SJSA1 (cell line): Measurements from ENCODE around the gene NRG2. TPM values are rescaled to one million over a fixed set of nuclear protein-coding genes. Genes with fewer than 3 reads are reported as not detected.

Experiments used
- DNase-seq, 2 experiments: peaks; one replicate each; pipeline ENCODE4 v3.0.0-alpha.2; 2015 to 2020; ENCODE audit warnings: low spot score in 2 of 2, low read depth in 1 of 2
- H3K27ac ChIP-seq: fragments of 250-450 bp; sonication (Bioruptor Pico); 2 replicates; pipeline ENCODE4 v1.5.1; 2020; ENCODE audit warnings: mild to moderate bottlenecking, moderate library complexity
- H3K27me3 ChIP-seq: fragments of 250-450 bp; sonication (Bioruptor Pico); replicated peaks from 2 replicates; pipeline ENCODE4 v1.5.1; 2020; ENCODE audit warnings: mild to moderate bottlenecking, moderate library complexity
- H3K36me3 ChIP-seq: fragments of 250-450 bp; sonication (Bioruptor Pico); 2 replicates; pipeline ENCODE4 v1.5.1; 2020; ENCODE audit warnings: mild to moderate bottlenecking
- H3K4me1 ChIP-seq: fragments of 250-450 bp; sonication (Bioruptor Pico); replicated peaks from 2 replicates; pipeline ENCODE4 v1.6.1; 2021; ENCODE audit warnings: mild to moderate bottlenecking
- H3K4me3 ChIP-seq: fragments of 250-450 bp; sonication (Bioruptor Pico); 2 replicates; pipeline ENCODE4 v1.5.1; 2020; ENCODE audit warnings: mild to moderate bottlenecking
- H3K9me3 ChIP-seq: fragments of 250-450 bp; sonication (Bioruptor Pico); replicated peaks from 2 replicates; pipeline ENCODE4 v1.5.1; 2020; ENCODE audit warnings: mild to moderate bottlenecking
- total RNA-seq: library from RNA; depleted of rRNA; stranded (reverse); fragments of >200 nt; shearing (Covaris generic); gene quantifications from 2 replicates; pipeline ENCODE4 v1.2.3, GENCODE V29; 2014; rRNA removed

The NRG2 gene
- not detected in 2 replicates for total RNA-seq

DNA sequence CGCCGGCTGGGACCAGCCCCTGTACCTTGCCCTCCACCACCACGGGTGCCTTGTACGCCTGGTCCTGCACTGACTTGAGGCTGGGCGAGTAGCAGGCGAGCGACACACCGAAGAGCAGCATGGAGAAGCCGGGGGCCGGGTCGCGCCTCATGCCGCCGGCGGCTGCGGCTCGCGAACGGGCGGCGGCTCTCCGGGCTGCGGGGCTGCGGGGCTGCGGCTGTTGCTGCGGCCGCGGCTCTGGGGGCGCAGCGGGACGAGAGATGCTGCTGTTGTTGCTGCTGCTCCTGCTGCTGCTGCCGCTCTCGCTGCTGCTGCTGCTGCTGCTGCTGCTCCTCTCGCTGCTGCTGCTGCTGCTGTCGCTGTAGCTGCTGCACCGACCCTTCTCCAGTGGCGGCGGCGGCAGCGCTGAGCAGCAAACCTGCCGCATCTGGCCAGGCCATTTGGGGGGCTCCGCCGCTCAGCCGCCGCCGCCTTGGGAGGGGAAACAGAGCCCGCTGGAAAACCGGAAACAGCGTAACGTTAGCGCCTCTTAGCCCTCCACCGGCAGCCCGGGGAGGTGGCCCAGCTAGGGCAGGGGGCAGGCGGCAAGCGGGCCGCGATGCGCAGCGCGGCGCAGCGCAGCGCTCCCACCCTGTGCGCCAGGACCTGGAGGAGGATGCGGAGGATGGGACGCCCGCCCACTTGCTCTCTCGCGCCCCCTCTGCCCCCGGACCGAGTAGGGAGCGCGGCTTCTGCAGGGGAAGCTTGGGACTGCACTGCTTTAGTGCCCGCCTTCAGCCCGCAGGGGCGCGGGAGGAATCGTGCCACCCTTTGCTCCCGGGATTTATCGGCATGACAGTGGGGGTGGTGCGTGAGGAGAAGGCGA lies at the start of gene NRG2:
TSS of gene NRG2 (minus strand) at position 657 of the 865 bp plus-strand sequence.
- Histone ChIP-seq H3K9me3 (peaks cover 2% of the 10 kb centered on the region; the same call in 1 of the 2 replicates), H3K36me3 (no peaks in the 10 kb centered on the region), H3K4me1 (peaks cover 27% of the 10 kb centered on the region), H3K27me3 (peaks cover 76% of the 10 kb centered on the region), H3K4me3 (peak within 1 kb of the TSS; percentile 40), H3K27ac (no peak within 1 kb of the TSS)
- peak; percentile 70 to 77 for DNase-seq

DNA sequence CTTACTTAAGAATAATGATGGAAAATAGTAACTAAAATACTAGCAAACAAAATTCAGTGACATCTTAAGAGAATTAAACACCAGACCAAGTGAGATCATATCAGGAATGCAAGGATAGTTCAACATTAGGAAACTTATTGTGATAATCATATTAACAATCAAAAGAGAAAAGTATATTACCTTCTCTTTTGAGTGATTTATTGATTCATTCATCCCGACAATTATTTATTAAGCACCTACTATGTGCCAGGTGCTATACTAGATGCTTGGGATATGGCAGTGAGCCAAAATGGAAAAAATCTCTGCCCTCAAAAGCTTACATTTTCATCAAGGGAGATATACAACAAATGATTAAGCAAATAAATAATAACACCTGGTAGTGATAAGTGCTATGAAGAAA lies 47.2 kb upstream of the NRG2 start:
- Histone ChIP-seq H3K27ac (no peak overlapping the region), H3K9me3 (peaks cover 21% of the 10 kb centered on the region), H3K4me1 (no peaks in the 10 kb centered on the region), H3K27me3 (peaks cover 43% of the 10 kb centered on the region), H3K4me3 (no peak overlapping the region), H3K36me3 (no peaks in the 10 kb centered on the region)
- no peak for DNase-seq

DNA sequence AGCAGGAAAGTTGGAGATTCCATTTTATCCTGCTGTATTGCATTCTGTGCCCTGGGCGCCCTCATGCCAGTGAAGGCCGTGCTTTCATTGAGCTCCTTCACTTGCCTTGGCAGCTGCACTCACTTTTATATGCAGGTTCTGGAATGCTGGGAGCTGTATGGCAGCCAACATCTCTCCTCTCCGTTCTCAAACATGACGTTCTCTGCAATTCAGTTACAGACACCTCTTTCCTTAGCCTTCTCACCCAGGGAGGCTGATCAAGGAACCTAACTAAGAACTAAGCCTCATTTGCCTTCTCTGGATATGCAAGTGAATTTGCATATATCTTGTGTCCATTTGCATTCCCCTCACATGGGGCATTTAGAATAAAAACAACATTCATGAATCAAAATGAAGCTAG lies 41.4 kb upstream of the NRG2 start:
- Histone ChIP-seq H3K4me3 (no peak overlapping the region), H3K27ac (no peak overlapping the region), H3K27me3 (peaks cover 48% of the 10 kb centered on the region), H3K36me3 (no peaks in the 10 kb centered on the region), H3K9me3 (peaks cover 2% of the 10 kb centered on the region), H3K4me1 (no peaks in the 10 kb centered on the region)
- DNase-seq, result no peak

DNA sequence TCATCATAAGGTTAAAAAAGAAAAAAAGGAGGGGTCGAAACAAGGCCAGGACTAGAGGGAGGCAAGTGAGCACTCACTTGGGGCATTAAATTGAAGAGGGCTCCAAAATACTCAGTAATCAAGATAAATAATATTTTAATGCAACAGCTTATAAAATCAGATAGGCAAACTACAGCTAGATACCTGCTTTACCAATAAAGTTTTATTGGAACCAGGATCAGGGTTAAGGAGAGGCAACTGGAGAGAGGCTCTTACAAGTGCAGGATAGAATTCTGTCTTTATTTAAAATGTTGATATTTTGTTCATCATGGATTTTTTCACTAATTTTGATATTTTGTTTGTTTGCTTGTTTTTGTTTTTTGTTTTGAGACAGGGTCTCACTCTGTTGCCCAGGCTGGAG lies 40.6 kb upstream of the NRG2 start:
- no peaks in the 10 kb centered on the region for H3K36me3 ChIP-seq
- H3K27me3 ChIP-seq, result peaks cover 43% of the 10 kb centered on the region
- H3K27ac ChIP-seq, result no peak overlapping the region
- H3K4me3 ChIP-seq, result no peak overlapping the region
- no peaks in the 10 kb centered on the region for H3K9me3 ChIP-seq
- no peaks in the 10 kb centered on the region for H3K4me1 ChIP-seq
- DNase-seq, result no peak

DNA sequence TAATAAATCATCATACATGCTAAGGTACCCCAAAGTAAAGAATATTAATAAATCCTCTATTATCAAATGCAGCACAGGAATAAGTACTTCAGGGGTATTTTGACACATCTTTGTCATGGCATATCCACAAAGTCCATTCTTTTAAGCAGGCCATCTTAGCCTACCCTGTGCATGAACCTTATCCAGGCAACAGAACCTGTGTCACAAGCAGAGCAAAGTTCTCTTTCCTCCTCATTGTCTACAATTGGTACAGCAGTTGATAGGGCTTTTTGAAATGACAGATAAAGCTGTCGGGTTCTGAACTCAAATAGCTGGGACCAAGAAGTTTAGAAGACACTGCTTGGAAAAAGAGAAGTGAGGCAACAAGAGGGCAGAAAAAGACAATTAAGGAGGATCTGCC lies 40.0 kb upstream of the NRG2 start:
- no peaks in the 10 kb centered on the region for H3K4me1 ChIP-seq
- H3K27ac ChIP-seq, result no peak overlapping the region
- H3K9me3 ChIP-seq, result no peaks in the 10 kb centered on the region
- H3K27me3 ChIP-seq, result peaks cover 43% of the 10 kb centered on the region
- H3K4me3 ChIP-seq, result no peak overlapping the region
- no peaks in the 10 kb centered on the region for H3K36me3 ChIP-seq
- DNase-seq, result no peak

DNA sequence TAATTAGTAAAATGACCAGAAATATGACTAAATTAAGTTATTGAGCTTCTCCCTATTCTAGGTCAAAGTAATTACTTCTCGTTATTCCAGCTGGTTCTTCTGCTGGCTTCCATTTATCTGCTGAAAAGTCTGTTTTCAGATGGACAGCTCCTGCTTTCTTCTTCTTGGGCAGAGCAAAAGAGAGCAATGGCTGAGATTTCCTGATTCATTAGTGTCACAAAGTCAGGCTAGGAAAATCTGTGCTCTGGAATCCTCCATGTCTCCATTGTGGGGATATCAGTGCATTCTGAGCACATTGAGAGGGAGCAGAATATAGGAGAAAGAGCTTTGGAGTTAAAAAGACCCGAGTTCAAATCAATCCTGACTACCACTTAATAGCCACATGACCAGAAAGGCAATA lies 33.7 kb upstream of the NRG2 start:
- no peaks in the 10 kb centered on the region for H3K4me1 ChIP-seq
- no peak for DNase-seq
- H3K27ac ChIP-seq, result no peak overlapping the region
- peaks cover 15% of the 10 kb centered on the region for H3K27me3 ChIP-seq
- H3K36me3 ChIP-seq, result no peaks in the 10 kb centered on the region
- no peak overlapping the region for H3K4me3 ChIP-seq
- H3K9me3 ChIP-seq, result no peaks in the 10 kb centered on the region

DNA sequence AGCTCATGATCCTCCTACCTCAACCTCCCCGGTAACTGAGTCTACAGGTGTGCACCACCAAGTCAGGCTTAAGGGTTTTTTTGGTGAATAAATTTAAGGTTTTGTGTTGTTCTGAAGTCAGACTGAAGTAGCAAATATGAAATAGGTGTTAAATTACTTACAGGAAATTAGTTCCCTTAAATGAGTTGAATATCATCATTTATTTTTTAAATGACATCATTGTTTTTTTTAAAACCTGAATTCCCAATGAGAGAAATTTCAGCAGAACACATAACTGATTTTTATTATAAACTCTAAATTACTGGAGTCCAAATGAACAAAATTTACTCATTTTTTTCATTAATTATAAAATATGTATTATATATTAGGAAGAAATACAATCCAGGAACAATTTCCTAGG lies 33.0 kb upstream of the NRG2 start:
- Histone ChIP-seq H3K9me3 (no peaks in the 10 kb centered on the region), H3K4me3 (no peak overlapping the region), H3K27me3 (peaks cover 13% of the 10 kb centered on the region), H3K4me1 (no peaks in the 10 kb centered on the region), H3K36me3 (no peaks in the 10 kb centered on the region), H3K27ac (no peak overlapping the region)
- no peak for DNase-seq

DNA sequence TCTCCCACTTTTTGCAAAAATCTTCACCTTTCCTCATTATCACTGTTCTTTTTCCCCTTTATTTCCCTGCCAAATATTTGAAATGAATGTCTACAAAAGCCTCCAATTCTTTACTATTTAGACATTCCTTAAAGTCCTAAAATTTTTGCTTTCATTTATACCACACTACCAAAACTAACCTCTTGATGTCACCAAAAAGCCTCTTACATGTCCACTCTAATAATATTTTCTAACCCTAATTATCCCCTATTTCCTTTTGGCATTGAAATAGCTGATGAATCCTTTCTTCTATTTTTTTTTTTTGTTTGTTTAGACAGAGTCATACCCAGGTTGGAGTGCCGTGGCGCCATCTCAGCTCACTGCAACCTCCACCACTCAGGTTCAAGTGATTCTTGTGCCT lies 32.3 kb upstream of the NRG2 start:
- Histone ChIP-seq H3K36me3 (no peaks in the 10 kb centered on the region), H3K4me3 (no peak overlapping the region), H3K27me3 (peaks cover 13% of the 10 kb centered on the region), H3K27ac (no peak overlapping the region), H3K9me3 (no peaks in the 10 kb centered on the region), H3K4me1 (no peaks in the 10 kb centered on the region)
- no peak for DNase-seq

DNA sequence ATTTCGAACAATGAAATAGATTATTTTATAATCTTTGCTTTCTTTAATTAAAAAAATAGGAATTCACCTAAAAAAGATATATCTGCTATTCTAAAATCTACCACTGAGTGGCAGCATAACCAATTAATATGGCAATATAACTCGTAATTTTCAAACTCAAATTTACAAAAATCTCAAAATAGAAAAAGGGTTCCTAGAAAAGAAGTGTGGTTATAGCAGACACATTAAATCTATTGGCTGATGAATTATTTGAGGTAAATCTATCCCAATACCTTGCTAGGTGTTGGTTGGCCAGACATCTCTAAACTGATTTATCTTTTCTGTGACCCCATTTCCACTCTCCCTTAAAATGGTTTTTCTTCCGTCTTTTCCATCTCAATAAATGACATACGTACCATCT lies 30.2 kb upstream of the NRG2 start:
- no peaks in the 10 kb centered on the region for H3K4me1 ChIP-seq
- H3K9me3 ChIP-seq, result no peaks in the 10 kb centered on the region
- H3K27me3 ChIP-seq, result peaks cover 22% of the 10 kb centered on the region
- peak in 1 of 2 experiments; percentile 29 for DNase-seq
- H3K36me3 ChIP-seq, result no peaks in the 10 kb centered on the region
- H3K27ac ChIP-seq, result no peak overlapping the region
- no peak overlapping the region for H3K4me3 ChIP-seq

DNA sequence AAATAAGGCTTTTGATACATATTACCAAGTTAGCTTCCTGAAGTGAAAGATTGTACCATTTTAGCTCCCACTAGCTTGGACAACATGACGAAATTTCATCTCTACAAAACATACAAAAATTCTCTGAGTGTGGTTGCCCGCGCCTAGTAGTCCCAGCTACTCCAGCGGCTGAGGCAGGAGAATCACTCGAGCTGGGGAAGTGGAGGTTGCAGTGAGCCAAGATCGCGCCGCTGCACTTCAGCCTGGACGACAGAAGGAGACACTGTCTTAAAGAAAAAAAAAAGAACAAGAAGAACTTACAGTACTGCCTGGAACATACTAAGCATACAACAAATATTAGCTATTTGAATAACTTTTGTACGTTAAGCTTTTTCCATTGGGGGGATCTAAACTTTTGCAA lies 29.7 kb upstream of the NRG2 start:
- DNase-seq, result no peak
- no peaks in the 10 kb centered on the region for H3K4me1 ChIP-seq
- H3K27me3 ChIP-seq, result peaks cover 21% of the 10 kb centered on the region
- H3K4me3 ChIP-seq, result no peak overlapping the region
- H3K27ac ChIP-seq, result no peak overlapping the region
- H3K9me3 ChIP-seq, result no peaks in the 10 kb centered on the region
- H3K36me3 ChIP-seq, result no peaks in the 10 kb centered on the region

DNA sequence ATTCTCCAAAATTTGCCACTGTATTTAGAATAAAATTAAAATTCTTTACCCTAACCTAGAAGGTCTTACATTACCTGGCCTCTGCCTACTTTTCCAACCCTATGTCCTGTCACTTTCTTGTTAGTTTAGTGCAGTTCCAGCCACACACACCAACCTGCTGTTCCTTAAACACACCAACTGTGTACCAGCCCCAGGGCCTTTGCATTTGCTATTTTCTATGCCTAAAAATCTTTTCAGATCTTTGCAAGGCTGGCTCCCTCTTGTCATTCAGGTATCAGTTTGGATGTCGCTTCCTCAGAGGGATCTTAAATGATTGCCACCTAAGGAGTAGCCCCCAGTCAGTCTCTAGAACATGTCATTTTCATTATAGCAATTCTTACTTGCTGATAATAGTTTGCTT lies 17.7 kb upstream of the NRG2 start:
- no peak overlapping the region for H3K27ac ChIP-seq
- peaks cover 62% of the 10 kb centered on the region for H3K27me3 ChIP-seq
- H3K36me3 ChIP-seq, result no peaks in the 10 kb centered on the region
- 0 out of 2 replicates have a peak, but pooled peaks cover 2% of the 10 kb centered on the region for H3K9me3 ChIP-seq
- no peak overlapping the region for H3K4me3 ChIP-seq
- no peaks in the 10 kb centered on the region for H3K4me1 ChIP-seq
- no peak for DNase-seq

DNA sequence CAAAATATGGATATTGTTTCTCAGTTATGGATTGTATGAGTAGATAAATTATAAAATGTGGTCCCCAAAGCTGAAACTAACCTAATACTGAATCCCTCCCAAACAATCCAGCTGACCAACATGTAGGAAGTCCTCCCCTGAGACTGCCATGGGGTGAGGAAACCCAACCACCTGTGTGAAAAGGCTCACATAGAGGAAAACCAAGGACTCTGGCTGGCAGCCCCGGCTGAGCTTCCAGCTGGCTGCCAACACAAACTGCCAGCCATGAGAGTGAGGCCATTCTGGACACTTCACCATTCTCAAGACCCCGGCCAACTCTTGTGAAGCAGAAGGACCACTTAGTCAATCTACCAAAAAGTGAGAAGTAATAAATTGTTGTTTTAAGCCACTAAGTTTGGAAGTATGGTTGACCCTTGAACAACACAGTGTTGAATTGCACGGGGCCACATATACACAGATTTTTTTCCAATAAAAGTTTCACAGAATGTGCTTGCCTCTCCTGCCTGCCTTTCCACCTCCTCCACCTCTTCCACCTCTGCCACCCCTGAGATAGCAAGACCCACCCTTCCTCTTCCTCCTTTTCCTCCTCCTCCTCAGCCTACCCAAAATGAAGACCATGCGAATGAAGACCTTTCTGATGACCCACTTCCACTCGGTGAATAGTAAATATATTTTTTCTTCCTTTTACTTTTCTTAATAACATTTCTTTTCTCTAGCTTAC lies 15.3 kb upstream of the NRG2 start:
- H3K27me3 ChIP-seq, result peaks cover 72% of the 10 kb centered on the region
- no peaks in the 10 kb centered on the region for H3K36me3 ChIP-seq
- no peak for DNase-seq
- H3K9me3 ChIP-seq, result 0 out of 2 replicates have a peak, but pooled peaks cover 2% of the 10 kb centered on the region
- H3K4me3 ChIP-seq, result no peak overlapping the region
- H3K4me1 ChIP-seq, result no peaks in the 10 kb centered on the region
- H3K27ac ChIP-seq, result no peak overlapping the region

DNA sequence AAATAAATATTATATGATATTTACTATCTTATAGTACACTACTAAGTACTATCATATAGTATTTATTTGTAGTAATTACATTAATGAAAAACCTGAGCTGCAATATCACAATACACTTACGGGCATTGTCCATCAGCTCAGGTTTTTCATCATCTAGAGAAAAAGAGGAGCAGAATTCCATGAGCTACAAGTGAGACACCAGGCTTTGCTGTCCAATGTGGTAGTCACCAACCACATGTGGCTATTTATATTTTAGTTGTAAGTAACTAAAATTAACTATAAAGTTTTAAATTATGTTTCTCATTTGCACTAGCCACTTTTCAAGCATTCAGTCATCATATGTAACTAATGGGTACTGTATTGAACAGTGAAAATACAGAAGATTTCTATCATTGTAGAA lies 13.8 kb upstream of the NRG2 start:
- Histone ChIP-seq H3K9me3 (0 out of 2 replicates have a peak, but pooled peaks cover 2% of the 10 kb centered on the region), H3K4me1 (no peaks in the 10 kb centered on the region), H3K27me3 (peaks cover 63% of the 10 kb centered on the region), H3K36me3 (no peaks in the 10 kb centered on the region), H3K4me3 (no peak overlapping the region), H3K27ac (no peak overlapping the region)
- DNase-seq, result no peak

DNA sequence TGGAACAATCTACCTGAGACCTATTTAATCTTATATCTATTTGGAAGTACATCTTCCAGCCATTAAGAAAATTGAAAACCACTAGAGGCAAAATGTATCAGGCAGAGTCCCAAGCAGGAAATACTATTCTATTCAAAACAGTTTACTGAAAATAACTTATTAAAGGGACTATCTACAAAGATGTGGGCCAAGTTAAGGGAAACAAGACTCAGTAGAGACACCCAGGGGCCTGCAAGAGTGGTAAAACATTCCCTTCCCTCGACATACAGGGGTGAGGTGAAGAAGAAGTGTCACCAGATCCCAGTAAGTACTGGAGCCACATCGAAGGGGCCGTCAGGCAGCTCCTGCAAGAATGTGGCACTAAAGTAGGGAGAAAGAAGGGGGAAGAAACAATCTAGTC lies 12.1 kb upstream of the NRG2 start:
- Histone ChIP-seq H3K4me1 (no peaks in the 10 kb centered on the region), H3K36me3 (no peaks in the 10 kb centered on the region), H3K27ac (no peak overlapping the region), H3K9me3 (0 out of 2 replicates have a peak, but pooled peaks cover 2% of the 10 kb centered on the region), H3K4me3 (no peak overlapping the region), H3K27me3 (peaks cover 63% of the 10 kb centered on the region)
- DNase-seq, result no peak
